A549 (cell line): ENCODE results near the gene DAPL1. TPM values are rescaled to one million over a fixed set of nuclear protein-coding genes. Genes with fewer than 3 reads are reported as not detected.

Experiments
- polyA plus RNA-seq, 4 experiments: library from polyadenylated mRNA; depleted of rRNA in 3 of 4; stranded (reverse); fragments of >200 nt; fragmentation: RNase III in 1 of 4; extraction: RNeasy Plus Mini Kit Qiagen cat#74134 plus additional on column Dnase treatment in 1 of 4; gene quantifications; 2 replicates in 3 of 4; 3 replicates in 1 of 4; pipeline ENCODE4 v1.2.3, GENCODE V29; 2011 to 2017

DAPL1 gene
- polyA plus RNA-seq, 2 of the 4 experiments (the other 2 are of a cell fraction) = not detected

Other genes starting within 250 kb of the DAPL1 start
- 19.5 and 21.2 TPM in 2 replicates for gene TANC1, start 173.3 kb downstream of the DAPL1 start, polyA plus RNA-seq (2011; rRNA removed)
- 8.1 to 10.0 TPM (median 9.2 TPM) in 3 replicates for gene TANC1, start 173.3 kb downstream of the DAPL1 start, polyA plus RNA-seq (2017; fragmentation: RNase III; extraction: RNeasy Plus Mini Kit Qiagen cat#74134 plus additional on column Dnase treatment)